ENCODE measurements around the gene WFS1. TPM values are rescaled to one million over a fixed set of nuclear protein-coding genes. Genes with fewer than 3 reads are reported as not detected.

Gene WFS1
- total and polyA plus RNA-seq, 9 of the 15 experiments (the other 6 are each of a cell fraction or from before 2014, with no cell fraction given) = 0.01 to 0.29 (median 0.03) TPM; not detected in 5

DNA sequence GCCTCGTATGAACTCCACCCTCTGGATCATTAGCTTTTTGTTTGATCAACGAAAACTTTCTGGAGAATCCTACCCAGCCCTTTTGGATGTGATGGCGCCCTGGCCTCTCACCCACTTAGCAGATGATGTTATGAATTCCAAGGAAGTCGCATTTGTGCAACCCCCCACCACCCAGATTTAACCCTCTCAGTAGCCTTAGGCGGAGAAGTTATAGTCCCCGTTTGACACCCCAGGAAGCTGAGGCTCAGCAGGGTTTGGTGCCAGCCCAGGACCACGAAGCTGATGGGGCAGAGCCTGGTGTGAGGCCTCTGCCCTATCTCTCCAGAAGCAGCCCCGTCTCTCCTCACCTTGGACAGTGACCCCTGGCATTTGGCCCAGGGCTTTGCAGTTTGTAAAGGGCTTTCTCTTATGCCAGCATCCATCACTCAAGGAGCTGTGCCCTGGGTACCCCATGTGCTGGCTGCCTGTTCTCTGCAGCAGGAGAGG is 1.0 kb downstream of the WFS1 start:
- H3K79me2 ChIP-seq (ENCODE audit: control insufficient read depth, insufficient read depth, low read length) = no peaks in the 10 kb centered on the region
- H3K27ac ChIP-seq (ENCODE audit: extremely low read depth, low read depth, low read length) = no peak overlapping the region
- in situ Hi-C loops (cut with MboI) = no loop called here
- H4K20me1 ChIP-seq (replicated peaks; ENCODE audit: control insufficient read depth, insufficient read depth, low read length) = peaks cover 6% of the 10 kb centered on the region; the same call in 1 of the 2 replicates
- no peak for ATAC-seq
- DNase-seq (ENCODE audit: extremely low read depth in 1 of 4, low spot score in 3 of 4) = no peak
- intact Hi-C loops (cut with micrococcal nuclease) = no loop called here
- no peak overlapping the region for H3K9ac ChIP-seq (ENCODE audit: insufficient read depth in 1 of 2, low read depth in 2 of 2, low read length in 2 of 2)
- H3K4me2 ChIP-seq (ENCODE audit: insufficient read depth, low read length) = no peak overlapping the region
- no peaks in the 10 kb centered on the region for H3K9me1 ChIP-seq (ENCODE audit: control insufficient read depth, insufficient read depth, low read length)
- no peaks in the 10 kb centered on the region for H3K9me3 ChIP-seq (replicated peaks; ENCODE audit: control insufficient read depth, insufficient read depth, low read depth, low read length)
- FAIRE-seq = no peak
- H3K4me3 ChIP-seq = no peak overlapping the region
- H3K27me3 ChIP-seq (ENCODE audit: control insufficient read depth in 2 of 2, insufficient read depth in 2 of 2, low read length in 2 of 2) = peaks cover 3 to 39% of the 10 kb centered on the region in 2 experiments; a peak in 3 of 5 replicates
- TF ChIP-seq NCOA1 (IDR thresholded peaks at IDR 0.05; ENCODE audit: low read depth) (no peak), POLR2H (tag; IDR thresholded peaks at IDR 0.05; ENCODE audit: low read depth) (no peak)
- TF ChIP-seq, protein P1, sequence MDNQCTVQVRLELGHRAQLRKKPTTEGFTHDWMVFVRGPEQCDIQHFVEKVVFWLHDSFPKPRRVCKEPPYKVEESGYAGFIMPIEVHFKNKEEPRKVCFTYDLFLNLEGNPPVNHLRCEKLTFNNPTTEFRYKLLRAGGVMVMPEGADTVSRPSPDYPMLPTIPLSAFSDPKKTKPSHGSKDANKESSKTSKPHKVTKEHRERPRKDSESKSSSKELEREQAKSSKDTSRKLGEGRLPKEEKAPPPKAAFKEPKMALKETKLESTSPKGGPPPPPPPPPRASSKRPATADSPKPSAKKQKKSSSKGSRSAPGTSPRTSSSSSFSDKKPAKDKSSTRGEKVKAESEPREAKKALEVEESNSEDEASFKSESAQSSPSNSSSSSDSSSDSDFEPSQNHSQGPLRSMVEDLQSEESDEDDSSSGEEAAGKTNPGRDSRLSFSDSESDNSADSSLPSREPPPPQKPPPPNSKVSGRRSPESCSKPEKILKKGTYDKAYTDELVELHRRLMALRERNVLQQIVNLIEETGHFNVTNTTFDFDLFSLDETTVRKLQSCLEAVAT (IDR thresholded peaks at IDR 0.05) = no peak
- TF ChIP-seq, protein P2, sequence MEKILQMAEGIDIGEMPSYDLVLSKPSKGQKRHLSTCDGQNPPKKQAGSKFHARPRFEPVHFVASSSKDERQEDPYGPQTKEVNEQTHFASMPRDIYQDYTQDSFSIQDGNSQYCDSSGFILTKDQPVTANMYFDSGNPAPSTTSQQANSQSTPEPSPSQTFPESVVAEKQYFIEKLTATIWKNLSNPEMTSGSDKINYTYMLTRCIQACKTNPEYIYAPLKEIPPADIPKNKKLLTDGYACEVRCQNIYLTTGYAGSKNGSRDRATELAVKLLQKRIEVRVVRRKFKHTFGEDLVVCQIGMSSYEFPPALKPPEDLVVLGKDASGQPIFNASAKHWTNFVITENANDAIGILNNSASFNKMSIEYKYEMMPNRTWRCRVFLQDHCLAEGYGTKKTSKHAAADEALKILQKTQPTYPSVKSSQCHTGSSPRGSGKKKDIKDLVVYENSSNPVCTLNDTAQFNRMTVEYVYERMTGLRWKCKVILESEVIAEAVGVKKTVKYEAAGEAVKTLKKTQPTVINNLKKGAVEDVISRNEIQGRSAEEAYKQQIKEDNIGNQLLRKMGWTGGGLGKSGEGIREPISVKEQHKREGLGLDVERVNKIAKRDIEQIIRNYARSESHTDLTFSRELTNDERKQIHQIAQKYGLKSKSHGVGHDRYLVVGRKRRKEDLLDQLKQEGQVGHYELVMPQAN (IDR thresholded peaks at IDR 0.05; ENCODE audit: borderline replicate concordance) = no peak
- ChIA-PET POLR2A (no interaction called here), CTCF (ENCODE audit: low intra/inter-chr PET ratio) (no interaction called here)
- H2AFZ ChIP-seq (ENCODE audit: low read depth, low read length) = no peak overlapping the region
- peaks cover 0 to 16% of the 10 kb centered on the region in 2 experiments; a peak in 2 of 5 replicates for H3K4me1 ChIP-seq (replicated peaks in 1 of 2; ENCODE audit: control insufficient read depth in 2 of 2, insufficient read depth in 2 of 2, low read length in 2 of 2)
- no peaks in the 10 kb centered on the region for H3K36me3 ChIP-seq (ENCODE audit: control insufficient read depth, insufficient read depth, low read length)
- BruUV-seq (replicated peaks) = no TSS peak
- 4% methylated on average over 8 of the region's 8 CpGs for WGBS (ENCODE audit: insufficient coverage, low coverage, missing lambda C conversion rate)

Measured in K562 (cell line).